ENCODE data around the gene ZFYVE9.

GRCh38 chr1:52180176-52180575, 38.3 kb downstream of the ZFYVE9 start:
- TF ChIP-seq CTCF (IDR thresholded peaks at IDR 0.05) (no peak), POLR2A (IDR thresholded peaks at IDR 0.05) (no peak)

Data from transverse colon (tissue), 3 donors.